Trophoblast cell (in vitro differentiated cells and primary cell): Measurements from ENCODE around the gene TYROBP.
"Not testable (repeated sequence)": the region's sequence is repeated elsewhere in the genome, so short reads cannot be mapped to it uniquely, and the experiment has no call there.

Experiments used
- DNase-seq, 2 donors: peaks; one replicate each; pipeline ENCODE4 v3.0.0-alpha.2; 2016
- H2AFZ ChIP-seq: 2 replicates; pipeline ENCODE4 v1.6.1; 2013; ENCODE audit warnings: low read length, moderate library complexity, mild to moderate bottlenecking; ENCODE audit not compliant: insufficient read depth, poor library complexity
- H2AK5ac ChIP-seq: 2 replicates; pipeline ENCODE4 v1.6.1; 2013; ENCODE audit warnings: mild to moderate bottlenecking, low read length
- H2BK120ac ChIP-seq: 2 replicates; pipeline ENCODE4 v1.6.1; 2013; ENCODE audit warnings: low read length, mild to moderate bottlenecking, moderate library complexity; ENCODE audit not compliant: insufficient read depth, poor library complexity
- H2BK12ac ChIP-seq: 2 replicates; pipeline ENCODE4 v1.6.1; 2013; ENCODE audit warnings: mild to moderate bottlenecking, low read length, moderate library complexity
- H2BK5ac ChIP-seq: 2 replicates; pipeline ENCODE4 v1.6.1; 2013; ENCODE audit warnings: low read length, low read depth, moderate library complexity, mild to moderate bottlenecking; ENCODE audit not compliant: poor library complexity
- H3K14ac ChIP-seq: 2 replicates; pipeline ENCODE4 v1.6.1; 2013; ENCODE audit warnings: mild to moderate bottlenecking, low read length
- H3K18ac ChIP-seq: 2 replicates; pipeline ENCODE4 v1.6.1; 2013; ENCODE audit warnings: mild to moderate bottlenecking, low read length
- H3K23ac ChIP-seq: 2 replicates; pipeline ENCODE4 v1.6.1; 2013; ENCODE audit warnings: low read length
- H3K27ac ChIP-seq: 2 replicates; pipeline ENCODE4 v1.5.1; 2013; ENCODE audit warnings: low read depth, mild to moderate bottlenecking, inconsistent platforms, low read length, moderate library complexity
- H3K27me3 ChIP-seq: 2 replicates; pipeline ENCODE4 v1.6.1; 2013; ENCODE audit warnings: inconsistent platforms, mild to moderate bottlenecking, low read length, moderate library complexity; ENCODE audit not compliant: insufficient read depth
- H3K36me3 ChIP-seq, 2 experiments: 1 replicate in 1 of 2; 2 replicates in 1 of 2; pipeline ENCODE4 v1.6.1; 2013; ENCODE audit warnings: low read length in 2 of 2, mild to moderate bottlenecking in 2 of 2, moderate library complexity in 1 of 2; ENCODE audit not compliant: insufficient read depth in 2 of 2, control insufficient read depth in 1 of 2
- H3K4ac ChIP-seq: 2 replicates; pipeline ENCODE4 v1.6.1; 2013; ENCODE audit warnings: low read depth, mild to moderate bottlenecking, low read length, moderate library complexity
- H3K4me1 ChIP-seq, 2 experiments: 1 replicate in 1 of 2; 2 replicates in 1 of 2; pipeline ENCODE4 v1.6.1; 2013; ENCODE audit warnings: low read length in 2 of 2, mild to moderate bottlenecking in 2 of 2, moderate library complexity in 1 of 2; ENCODE audit not compliant: insufficient read depth in 2 of 2, control insufficient read depth in 1 of 2
- H3K4me2 ChIP-seq: 2 replicates; pipeline ENCODE4 v1.6.1; 2013; ENCODE audit warnings: inconsistent platforms, mild to moderate bottlenecking, low read length, moderate library complexity
- H3K4me3 ChIP-seq: 2 replicates; pipeline ENCODE4 v1.5.1; 2013; ENCODE audit warnings: mild to moderate bottlenecking, low read depth, low read length, inconsistent platforms
- H3K79me1 ChIP-seq: one replicate; pipeline ENCODE4 v1.6.1; 2013; ENCODE audit warnings: low read length
- H3K79me2 ChIP-seq: 2 replicates; pipeline ENCODE4 v1.6.1; 2013; ENCODE audit warnings: low read length, mild to moderate bottlenecking; ENCODE audit not compliant: control insufficient read depth, insufficient read depth, poor library complexity
- H3K9ac ChIP-seq: 2 replicates; pipeline ENCODE4 v1.6.1; 2013; ENCODE audit warnings: mild to moderate bottlenecking, low read length
- H3K9me3 ChIP-seq: 2 replicates; pipeline ENCODE4 v1.6.1; 2013; ENCODE audit warnings: low read depth, mild to moderate bottlenecking, control low read depth, inconsistent platforms, low read length; ENCODE audit not compliant: insufficient read depth
- H4K12ac ChIP-seq: 2 replicates; pipeline ENCODE4 v1.6.1; 2013; ENCODE audit warnings: low read depth, mild to moderate bottlenecking, low read length, moderate library complexity
- H4K8ac ChIP-seq: 2 replicates; pipeline ENCODE4 v1.6.1; 2013; ENCODE audit warnings: low read depth, mild to moderate bottlenecking, low read length, moderate library complexity
- H4K91ac ChIP-seq: one replicate; pipeline ENCODE4 v1.6.1; 2013; ENCODE audit warnings: low read depth, mild to moderate bottlenecking, low read length, moderate library complexity
- WGBS: extraction: QIAGEN DNeasy Blood & Tissue Kit; methylation state at CpG from one replicate; pipeline ENCODE4 v1.1.7; 2013; ENCODE audit warnings: missing lambda C conversion rate; ENCODE audit not compliant: insufficient read length, insufficient coverage; ENCODE audit errors: extremely low coverage; 5-methylcytosine and 5-hydroxymethylcytosine counted together

The TYROBP gene

GRCh38 chr19:35870124-35870736, 37.9 kb downstream of the TYROBP start:
- not testable (repeated sequence) for H4K12ac ChIP-seq, H3K27ac ChIP-seq, H3K9ac ChIP-seq, H2AK5ac ChIP-seq, H3K14ac ChIP-seq, H4K91ac ChIP-seq, H3K9me3 ChIP-seq, H3K4ac ChIP-seq, H2AFZ ChIP-seq, H2BK120ac ChIP-seq, H4K8ac ChIP-seq, H3K36me3 ChIP-seq, H2BK12ac ChIP-seq, H3K23ac ChIP-seq, H3K79me1 ChIP-seq, H3K79me2 ChIP-seq, H3K18ac ChIP-seq, H3K4me3 ChIP-seq, H2BK5ac ChIP-seq
- WGBS: no CpG with 5 or more reads among the region's 26 CpGs
- H3K4me1 ChIP-seq: peaks cover 12% of the 10 kb centered on the region in 2 experiments
- peaks cover 13% of the 10 kb centered on the region for H3K27me3 ChIP-seq
- H3K4me2 ChIP-seq: peak overlapping the region; percentile 79
- peak in 1 of 2 donors; percentile 10 for DNase-seq

- no peak overlapping the region for H2BK12ac ChIP-seq
- WGBS: no CpG with 5 or more reads among the region's 51 CpGs
- no peak overlapping the region for H4K12ac ChIP-seq
- DNase-seq: peak; percentile 94 to 95
- no peaks in the 10 kb centered on the region for H3K36me3 ChIP-seq
- H3K23ac ChIP-seq: no peak overlapping the region
- peaks cover 12% of the 10 kb centered on the region in 2 experiments for H3K4me1 ChIP-seq
- peaks cover 2% of the 10 kb centered on the region for H3K9me3 ChIP-seq
- H3K27me3 ChIP-seq: peaks cover 13% of the 10 kb centered on the region
- no peak overlapping the region for H3K14ac ChIP-seq
- H3K27ac ChIP-seq: no peak overlapping the region
- H2AFZ ChIP-seq: no peak overlapping the region
- no peaks in the 10 kb centered on the region for H3K79me1 ChIP-seq
- peak overlapping the region; percentile 79 for H3K4me2 ChIP-seq
- H2AK5ac ChIP-seq: no peak overlapping the region
- no peak overlapping the region for H4K91ac ChIP-seq
- H3K18ac ChIP-seq: no peak overlapping the region
- H4K8ac ChIP-seq: no peak overlapping the region
- H3K79me2 ChIP-seq: no peaks in the 10 kb centered on the region
- H2BK5ac ChIP-seq: no peak overlapping the region
- H2BK120ac ChIP-seq: no peak overlapping the region
- H3K9ac ChIP-seq: no peak overlapping the region
- H3K4me3 ChIP-seq: no peak overlapping the region
- H3K4ac ChIP-seq: no peak overlapping the region
Measured at GRCh38 chr19:35869327-35870123, 38.6 kb downstream of the TYROBP start.

GRCh38 chr19:35868823-35869326, 39.2 kb downstream of the TYROBP start:
- Histone ChIP-seq H3K9me3 (peaks cover 2% of the 10 kb centered on the region), H3K4ac (no peak overlapping the region), H3K9ac (no peak overlapping the region), H3K4me2 (peak overlapping the region; percentile 79), H4K91ac (no peak overlapping the region), H3K36me3 (no peaks in the 10 kb centered on the region), H3K4me3 (peak overlapping the region; percentile 69), H3K79me2 (no peaks in the 10 kb centered on the region), H3K79me1 (no peaks in the 10 kb centered on the region), H3K18ac (no peak overlapping the region), H4K12ac (no peak overlapping the region), H3K14ac (no peak overlapping the region), H3K4me1 (peaks cover 12% of the 10 kb centered on the region in 2 experiments), H2BK5ac (no peak overlapping the region), H2AFZ (no peak overlapping the region), H3K27ac (no peak overlapping the region), H2AK5ac (no peak overlapping the region), H3K23ac (no peak overlapping the region), H3K27me3 (peaks cover 13% of the 10 kb centered on the region), H2BK120ac (no peak overlapping the region), H4K8ac (no peak overlapping the region), H2BK12ac (no peak overlapping the region)
- WGBS: no CpG with 5 or more reads among the region's 15 CpGs
- DNase-seq: peak in 1 of 2 donors; percentile 14

- Histone ChIP-seq H2AK5ac (no peak within 1 kb of the TSS), H3K79me2 (no peaks in the 10 kb centered on the region), H3K9ac (no peak within 1 kb of the TSS), H2BK120ac (no peak within 1 kb of the TSS), H4K91ac (no peak within 1 kb of the TSS), H3K9me3 (peaks cover 2% of the 10 kb centered on the region), H3K36me3 (no peaks in the 10 kb centered on the region), H3K23ac (no peak within 1 kb of the TSS), H3K27me3 (peaks cover 13% of the 10 kb centered on the region), H4K12ac (no peak within 1 kb of the TSS), H3K14ac (no peak within 1 kb of the TSS), H2AFZ (peak within 1 kb of the TSS; percentile 35), H3K79me1 (no peaks in the 10 kb centered on the region), H3K4me2 (peak within 1 kb of the TSS; percentile 79), H3K4ac (no peak within 1 kb of the TSS), H3K4me1 (peaks cover 12% of the 10 kb centered on the region in 2 experiments), H2BK5ac (no peak within 1 kb of the TSS), H2BK12ac (no peak within 1 kb of the TSS), H3K18ac (no peak within 1 kb of the TSS), H4K8ac (no peak within 1 kb of the TSS), H3K27ac (no peak within 1 kb of the TSS), H3K4me3 (peak within 1 kb of the TSS; percentile 69)
- DNase-seq: peak; percentile 30 to 61
- no CpG with 5 or more reads among the region's 60 CpGs for WGBS
Measured at GRCh38 chr19:35868172-35868822, 39.8 kb downstream of the TYROBP start, which contains the start of gene APLP1. TSS of gene APLP1 (plus strand) at chr19:35868574. CDS start at chr19:35868637, 63 bp downstream.
